Measurements from ENCODE around the gene IL23R. TPM values are rescaled to one million over a fixed set of nuclear protein-coding genes. Genes with fewer than 3 reads are reported as not detected.

The IL23R gene
- total RNA-seq, 1 donor from 2014 or later = not detected

DNA sequence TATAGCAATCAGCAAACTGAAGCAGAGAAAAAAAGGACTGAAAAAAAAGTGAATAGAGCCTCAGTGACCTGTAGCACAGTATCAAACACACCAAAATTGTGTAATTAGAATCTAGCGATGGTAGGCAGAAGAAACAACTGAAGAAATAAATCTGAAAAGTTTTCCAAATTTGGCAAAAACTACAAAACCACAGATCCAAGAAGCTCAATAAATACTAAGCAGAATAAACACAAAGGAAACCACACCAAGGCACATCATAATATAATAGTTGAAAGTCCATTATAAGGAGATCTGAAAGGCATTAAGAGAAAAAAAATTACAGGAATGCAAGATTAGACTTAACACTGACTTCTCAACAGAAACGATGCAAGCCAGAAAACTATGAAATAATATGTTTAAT, 134.3 kb downstream of the IL23R start:
- H3K27ac ChIP-seq (replicated peaks) = no peak overlapping the region
- intact Hi-C loops (cut with micrococcal nuclease) = no loop called here

GRCh38 chr1:67304023-67304422, 137.8 kb downstream of the IL23R start:
- no peak for DNase-seq
- Histone ChIP-seq H3K4me1 (peaks cover 13% of the 10 kb centered on the region), H3K36me3 (no peaks in the 10 kb centered on the region), H3K9me3 (replicated peaks) (no peaks in the 10 kb centered on the region), H3K27me3 (ENCODE audit: low read depth) (peaks cover 38% of the 10 kb centered on the region), H3K27ac (replicated peaks) (no peak overlapping the region), H3K4me3 (no peak overlapping the region)
- intact Hi-C loops (cut with micrococcal nuclease) = no loop called here
- TF ChIP-seq CTCF (IDR thresholded peaks at IDR 0.05; ENCODE audit: borderline replicate concordance) = no peak

More for the DNA sequence above, 134.3 kb downstream of the IL23R start:
- H3K27me3 ChIP-seq (ENCODE audit: low read depth) = peaks cover 17% of the 10 kb centered on the region
- no peak for TF ChIP-seq CTCF (IDR thresholded peaks at IDR 0.05; ENCODE audit: borderline replicate concordance)
- H3K9me3 ChIP-seq (replicated peaks) = no peaks in the 10 kb centered on the region
- no peaks in the 10 kb centered on the region for H3K4me1 ChIP-seq
- DNase-seq = no peak
- H3K36me3 ChIP-seq = no peaks in the 10 kb centered on the region
- no peak overlapping the region for H3K4me3 ChIP-seq

DNA sequence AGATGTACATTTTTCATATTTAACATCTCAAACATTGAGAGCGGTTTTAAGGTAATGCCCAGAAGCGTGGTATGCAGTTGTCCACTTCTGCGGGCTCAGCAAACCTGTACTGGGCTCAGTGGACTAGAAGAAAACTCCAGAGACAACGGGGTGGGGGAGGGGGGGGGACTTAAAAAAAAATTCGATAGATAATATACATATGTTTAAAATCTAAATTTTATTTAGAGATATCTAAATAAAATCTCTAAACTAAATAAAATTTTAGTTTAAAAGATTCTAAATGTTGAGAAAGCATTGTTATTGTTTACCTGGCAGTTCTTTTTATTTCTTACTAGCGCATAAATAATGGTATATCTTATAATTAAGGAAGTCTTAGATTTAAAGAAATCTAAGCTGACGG, 140.3 kb downstream of the IL23R start:
- no peak for TF ChIP-seq CTCF (IDR thresholded peaks at IDR 0.05; ENCODE audit: borderline replicate concordance)
- Histone ChIP-seq H3K9me3 (replicated peaks) (no peaks in the 10 kb centered on the region), H3K4me1 (peaks cover 13% of the 10 kb centered on the region), H3K27me3 (ENCODE audit: low read depth) (peaks cover 48% of the 10 kb centered on the region), H3K4me3 (no peak overlapping the region), H3K27ac (replicated peaks) (no peak overlapping the region), H3K36me3 (no peaks in the 10 kb centered on the region)
- no peak for DNase-seq
- intact Hi-C loops (cut with micrococcal nuclease) = no loop called here

GRCh38 chr1:67307251-67308060, 141.2 kb downstream of the IL23R start, which contains the start of gene IL12RB2:
TSS of gene IL12RB2 (plus strand) at chr1:67307873. CDS start at chr1:67320369, 12,496 bp downstream.
- TF ChIP-seq CTCF (IDR thresholded peaks at IDR 0.05; ENCODE audit: borderline replicate concordance) = no peak
- intact Hi-C loops (cut with micrococcal nuclease) = no loop called here
- Histone ChIP-seq H3K4me1 (peaks cover 13% of the 10 kb centered on the region), H3K27me3 (ENCODE audit: low read depth) (peaks cover 48% of the 10 kb centered on the region), H3K36me3 (no peaks in the 10 kb centered on the region), H3K27ac (replicated peaks) (no peak within 1 kb of the TSS), H3K4me3 (peak within 1 kb of the TSS; percentile 65), H3K9me3 (replicated peaks) (no peaks in the 10 kb centered on the region)
- DNase-seq = peak; percentile 20

DNA sequence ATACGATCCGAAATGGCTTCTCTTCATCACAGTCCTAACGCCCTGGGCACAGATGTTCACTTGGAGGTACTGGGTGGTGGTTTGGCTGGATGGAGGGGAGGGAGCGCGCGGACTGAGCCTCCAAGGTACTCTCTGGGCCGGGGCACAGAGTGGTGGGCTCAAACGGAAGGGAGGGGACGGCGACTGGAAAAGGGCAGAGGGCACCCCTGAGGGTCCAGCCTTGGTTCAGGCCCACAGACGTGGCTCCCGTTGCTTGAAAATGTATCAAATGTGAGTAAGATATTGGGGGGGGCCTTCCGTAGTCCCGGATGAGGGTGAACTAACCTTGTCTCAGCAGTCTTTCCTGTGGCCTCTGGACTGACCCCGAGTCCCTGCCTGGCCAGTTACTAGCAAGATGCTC, 141.9 kb downstream of the IL23R start:
- Histone ChIP-seq H3K27me3 (ENCODE audit: low read depth) (peaks cover 48% of the 10 kb centered on the region), H3K4me1 (peaks cover 13% of the 10 kb centered on the region), H3K36me3 (no peaks in the 10 kb centered on the region), H3K27ac (replicated peaks) (no peak overlapping the region), H3K9me3 (replicated peaks) (no peaks in the 10 kb centered on the region), H3K4me3 (peak overlapping the region; percentile 65)
- intact Hi-C loops (cut with micrococcal nuclease) = no loop called here
- no peak for TF ChIP-seq CTCF (IDR thresholded peaks at IDR 0.05; ENCODE audit: borderline replicate concordance)
- no peak for DNase-seq

Other genes with a start within 250 kb of the IL23R start
- gene DNAI4, start 241.6 kb upstream of the IL23R start, total RNA-seq = 17.9 TPM
- gene MIER1, start 241.5 kb upstream of the IL23R start, total RNA-seq = 18.1 TPM
- gene SLC35D1, start 112.3 kb upstream of the IL23R start, total RNA-seq = 2.6 TPM
- gene C1orf141, start 31.5 kb upstream of the IL23R start, total RNA-seq = not detected
- gene IL12RB2, start 141.4 kb downstream of the IL23R start, total RNA-seq = 0.33 TPM

Measured in left ventricle myocardium inferior (tissue), 1 donor.